Esophagus muscularis mucosa (tissue), 3 donors: ENCODE measurements around the gene VCL.
"Not testable (repeated sequence)": the region's sequence is repeated elsewhere in the genome, so short reads cannot be mapped to it uniquely, and the experiment has no call there.

Source experiments
- POLR2A ChIP-seq: fragments of 450-650 bp; IDR thresholded peaks from one replicate; pipeline ENCODE4 v1.6.1; 2017; ENCODE audit warnings: antibody characterized with exemption, moderate library complexity, mild to moderate bottlenecking, low read depth
- POLR2AphosphoS5 ChIP-seq, 2 donors: sonication (generic); formaldehyde crosslinking; IDR thresholded peaks; one replicate each; pipeline ENCODE4 v1.6.1; 2017; ENCODE audit warnings: antibody characterized with exemption in 2 of 2
- TF ChIP-seq, protein P1 (sequence below), 3 experiments: fragments of 200-600 bp in 2 of 3; fragments of 450-650 bp in 1 of 3; sonication (generic) in 2 of 3; IDR thresholded peaks; one replicate each; pipeline ENCODE4 v1.5.1; 2017 to 2019; ENCODE audit warnings: antibody characterized with exemption in 3 of 3, mild to moderate bottlenecking in 2 of 3, moderate library complexity in 1 of 3

DNA sequence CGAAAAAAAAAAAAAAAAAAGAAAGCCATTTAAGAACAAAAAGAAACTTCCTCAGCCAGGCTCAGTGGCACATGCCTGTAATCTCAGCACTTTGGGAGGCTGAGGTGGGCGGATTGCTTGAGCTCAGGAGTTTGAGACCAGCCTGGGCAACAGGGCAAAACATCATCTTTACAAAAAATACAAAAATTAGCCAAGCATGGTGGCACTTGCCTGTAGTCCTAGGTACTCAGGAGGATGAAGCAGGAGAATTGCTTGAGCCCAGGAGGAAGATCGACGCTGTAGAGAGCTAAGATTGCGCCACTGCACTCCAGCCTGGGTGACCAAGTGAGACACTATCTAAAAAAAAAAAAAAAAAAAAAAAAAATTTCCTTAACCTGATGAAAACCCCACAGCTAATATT, 140.7 kb downstream of the VCL start:
- TF ChIP-seq, protein P1, sequence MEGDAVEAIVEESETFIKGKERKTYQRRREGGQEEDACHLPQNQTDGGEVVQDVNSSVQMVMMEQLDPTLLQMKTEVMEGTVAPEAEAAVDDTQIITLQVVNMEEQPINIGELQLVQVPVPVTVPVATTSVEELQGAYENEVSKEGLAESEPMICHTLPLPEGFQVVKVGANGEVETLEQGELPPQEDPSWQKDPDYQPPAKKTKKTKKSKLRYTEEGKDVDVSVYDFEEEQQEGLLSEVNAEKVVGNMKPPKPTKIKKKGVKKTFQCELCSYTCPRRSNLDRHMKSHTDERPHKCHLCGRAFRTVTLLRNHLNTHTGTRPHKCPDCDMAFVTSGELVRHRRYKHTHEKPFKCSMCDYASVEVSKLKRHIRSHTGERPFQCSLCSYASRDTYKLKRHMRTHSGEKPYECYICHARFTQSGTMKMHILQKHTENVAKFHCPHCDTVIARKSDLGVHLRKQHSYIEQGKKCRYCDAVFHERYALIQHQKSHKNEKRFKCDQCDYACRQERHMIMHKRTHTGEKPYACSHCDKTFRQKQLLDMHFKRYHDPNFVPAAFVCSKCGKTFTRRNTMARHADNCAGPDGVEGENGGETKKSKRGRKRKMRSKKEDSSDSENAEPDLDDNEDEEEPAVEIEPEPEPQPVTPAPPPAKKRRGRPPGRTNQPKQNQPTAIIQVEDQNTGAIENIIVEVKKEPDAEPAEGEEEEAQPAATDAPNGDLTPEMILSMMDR (IDR thresholded peaks at IDR 0.05), result not testable (repeated sequence)
- not testable (repeated sequence) for TF ChIP-seq POLR2A; POLR2AphosphoS5 (IDR thresholded peaks at IDR 0.05)
